K562 (cell line): Measurements from ENCODE around the gene NRM. TPM values are rescaled to one million over a fixed set of nuclear protein-coding genes. Genes with fewer than 3 reads are reported as not detected.

ENCODE experiments used
- ATF7 ChIP-seq: fragments of 450-650 bp; IDR thresholded peaks from 2 replicates; pipeline ENCODE4 v1.7.1; 2014; ENCODE audit warnings: mild to moderate bottlenecking, moderate library complexity
- CLOCK ChIP-seq: fragments of 250-450 bp; sonication (Bioruptor Pico); IDR thresholded peaks from 2 replicates; pipeline ENCODE4 v1.4.0; 2020; ENCODE audit warnings: mild to moderate bottlenecking, moderate library complexity, borderline replicate concordance
- E2F8 ChIP-seq: fragments of 450-650 bp; IDR thresholded peaks from 2 replicates; pipeline ENCODE4 v1.7.1; 2018; ENCODE audit warnings: mild to moderate bottlenecking, low read depth; ENCODE audit not compliant: partially characterized antibody
- ELF4 ChIP-seq: fragments of 450-650 bp; formaldehyde crosslinking; IDR thresholded peaks from 2 replicates; pipeline ENCODE4 v1.4.0; 2022; ENCODE audit warnings: missing genetic modification characterization
- ETS1 ChIP-seq: conservative IDR thresholded peaks from 2 replicates; pipeline ENCODE4 v1.6.1; 2011; ENCODE audit warnings: low read depth, mild to moderate bottlenecking, low read length; ENCODE audit not compliant: control insufficient read depth
- MAX ChIP-seq: sonication (generic); formaldehyde crosslinking; IDR thresholded peaks from 2 replicates; pipeline ENCODE4 v1.9.0; 2022; ENCODE audit warnings: mild to moderate bottlenecking, missing genetic modification reagents
- MEF2D ChIP-seq: conservative IDR thresholded peaks from 2 replicates; pipeline ENCODE4 v1.6.1; 2016; ENCODE audit warnings: low read depth, missing genetic modification characterization, missing compliant biosample characterization
- MYC ChIP-seq, 2 experiments: fragments of 250-450 bp in 1 of 2; sonication (Bioruptor Pico) in 1 of 2; IDR thresholded peaks; 2 replicates each; pipeline versions ENCODE4 v1.5.1 to v1.6.1; 2012 to 2021; ENCODE audit warnings: low read depth in 2 of 2, borderline replicate concordance in 1 of 2, improper control_type of control experiment in 1 of 2, low read length in 1 of 2, mild to moderate bottlenecking in 1 of 2, moderate library complexity in 1 of 2
- NR4A1 ChIP-seq, 2 experiments: fragments of 250-450 bp in 1 of 2; fragments of 450-650 bp in 1 of 2; sonication (Bioruptor Pico) in 1 of 2; IDR thresholded peaks; 2 replicates each; pipeline versions ENCODE4 v1.4.0 to v1.6.1; 2016 to 2020; ENCODE audit warnings: mild to moderate bottlenecking in 2 of 2, missing compliant biosample characterization in 1 of 2, missing genetic modification characterization in 1 of 2, moderate library complexity in 1 of 2
- PML ChIP-seq: IDR thresholded peaks from 2 replicates; pipeline ENCODE4 v1.6.1; 2012; ENCODE audit warnings: low read length, inconsistent platforms
- RHOXF2B ChIP-seq: fragments of 250-450 bp; sonication (Bioruptor Pico); conservative IDR thresholded peaks from 2 replicates; pipeline ENCODE4 v1.5.1; 2021
- SMAD4 ChIP-seq: fragments of 250-450 bp; sonication (Bioruptor Pico); conservative IDR thresholded peaks from 2 replicates; pipeline ENCODE4 v1.8.0; 2021; ENCODE audit warnings: inconsistent platforms, mild to moderate bottlenecking, moderate library complexity
- THAP12 ChIP-seq: fragments of 250-450 bp; sonication (Bioruptor Pico); IDR thresholded peaks from 2 replicates; pipeline ENCODE4 v1.9.0; 2021; ENCODE audit warnings: mild to moderate bottlenecking, inconsistent platforms
- TRIM28 ChIP-seq: fragments of 450-650 bp; IDR thresholded peaks from 2 replicates; pipeline ENCODE4 v1.6.1; 2017
- ZFX ChIP-seq: sonication (generic); formaldehyde crosslinking; IDR thresholded peaks from 2 replicates; pipeline ENCODE4 v1.8.0; 2022; ENCODE audit warnings: mild to moderate bottlenecking, missing genetic modification reagents, moderate library complexity
- ZNF347 ChIP-seq: fragments of 450-650 bp; formaldehyde crosslinking; IDR thresholded peaks from 2 replicates; pipeline ENCODE4 v1.4.0; 2020; ENCODE audit warnings: low read depth, mild to moderate bottlenecking, moderate library complexity
- polyA plus RNA-seq, 8 experiments: library from polyadenylated mRNA; depleted of rRNA in 4 of 8; stranded (reverse) in 5 of 8; unstranded in 3 of 8; fragments of >200 nt; fragmentation: Nextera tagmentation in 2 of 8; fragmentation: Illumina TruSeq in 1 of 8; extraction: Ambion mirVana in 2 of 8; extraction: Trizol in 1 of 8; gene quantifications; 2 replicates each; pipeline versions ENCODE4 v1.2.1 to v1.2.3, GENCODE V29; 2011 to 2014; ENCODE audit warnings: inconsistent platforms in 1 of 8, missing spikeins in 1 of 8
- total RNA-seq, 7 experiments: library from RNA; depleted of rRNA in 6 of 7; stranded (reverse); fragments of >200 nt in 6 of 7; fragmentation: Illumina TruSeq in 2 of 7; extraction: Trizol in 2 of 7; gene quantifications; 2 replicates each; pipeline versions ENCODE4 v1.2.1 to v1.2.3, GENCODE V29; 2011 to 2021; ENCODE audit warnings: low replicate concordance in 1 of 7

NRM gene
- total and polyA plus RNA-seq, 9 of the 15 experiments (the other 6 are each of a cell fraction or from before 2014, with no cell fraction given), result 9.7 to 58.2 (median 18.1) TPM

- peak; percentile 58 for TF ChIP-seq E2F8
- TF ChIP-seq ETS1, result 0 out of 2 replicates have a peak, but pooled peaks have one; percentile 61
- TF ChIP-seq MYC (IDR thresholded peaks at IDR 0.05; ENCODE audit: low read depth, low read length), result peak; percentile 47
- TF ChIP-seq MYC (CRISPR knock-in tag; IDR thresholded peaks at IDR 0.05; ENCODE audit: borderline replicate concordance, low read depth), result no peak
- no peak for TF ChIP-seq NR4A1 (CRISPR knock-in tag; IDR thresholded peaks at IDR 0.05)
- no peak for TF ChIP-seq NR4A1 (tag; IDR thresholded peaks at IDR 0.05)
- TF ChIP-seq THAP12 (CRISPR knock-in tag), result 0 out of 2 replicates have a peak, but pooled peaks have one; percentile 20
- TF ChIP-seq MAX, result peak; percentile 60
- peak; percentile 73; the same call in 1 of the 2 replicates for TF ChIP-seq MEF2D (tag)
- 0 out of 2 replicates have a peak, but pooled peaks have one; percentile 31 for TF ChIP-seq CLOCK (CRISPR knock-in tag)
- TF ChIP-seq TRIM28, result no peak
- TF ChIP-seq ATF7, result peak; percentile 39
- 0 out of 2 replicates have a peak, but pooled peaks have one; percentile 24 for TF ChIP-seq PML
- TF ChIP-seq ELF4, result 0 out of 2 replicates have a peak, but pooled peaks have one; percentile 51
- TF ChIP-seq SMAD4 (CRISPR knock-in tag), result no peak
- 0 out of 2 replicates have a peak, but pooled peaks have one; percentile 60 for TF ChIP-seq RHOXF2B (CRISPR knock-in tag)
- peak; percentile 53 for TF ChIP-seq ZFX (CRISPR knock-in tag)
- no peak for TF ChIP-seq ZNF347 (CRISPR knock-in tag)
These were observed at the start of gene NRM (continued) for GRCh38 chr6:30690403-30691207.
